Measurements from ENCODE around the gene MORN1.

The MORN1 gene

GRCh38 chr1:2384941-2385481 is 6.3 kb downstream of the MORN1 start:
- DNase-seq = no peak

GRCh38 chr1:2384130-2384860 is 7.1 kb downstream of the MORN1 start:
- DNase-seq = no peak

- no peak for DNase-seq
These were observed 7.8 kb downstream of the MORN1 start for GRCh38 chr1:2383576-2383975.

- no peak for DNase-seq
These were observed 8.6 kb downstream of the MORN1 start for GRCh38 chr1:2382621-2383361.

GRCh38 chr1:2381741-2382620 is 9.4 kb downstream of the MORN1 start:
- DNase-seq = peak; percentile 22

GRCh38 chr1:2380816-2381591 is 10.3 kb downstream of the MORN1 start:
- no peak for DNase-seq

GRCh38 chr1:2379733-2380404 is 11.5 kb downstream of the MORN1 start:
- no peak for DNase-seq

GRCh38 chr1:2378956-2379732 is 12.2 kb downstream of the MORN1 start:
- DNase-seq = no peak

GRCh38 chr1:2378441-2378851 is 12.9 kb downstream of the MORN1 start:
- peak; percentile 9 for DNase-seq

GRCh38 chr1:2377751-2378440 is 13.5 kb downstream of the MORN1 start:
- DNase-seq = no peak

- no peak for DNase-seq
These were observed 14.3 kb downstream of the MORN1 start for GRCh38 chr1:2376931-2377672.

GRCh38 chr1:2376261-2376741 is 15.1 kb downstream of the MORN1 start:
- no peak for DNase-seq

GRCh38 chr1:2375923-2376260 is 15.5 kb downstream of the MORN1 start:
- no peak for DNase-seq

- no peak for DNase-seq
These were observed 16.0 kb downstream of the MORN1 start for GRCh38 chr1:2375246-2375922.

- peak; percentile 35 for DNase-seq
These were observed 16.9 kb downstream of the MORN1 start for GRCh38 chr1:2374252-2375155.

GRCh38 chr1:2373551-2374251 is 17.7 kb downstream of the MORN1 start:
- DNase-seq = no peak

Measured in NCI-H526 treated with DMSO at 0.1 percent for 48 hours (cell line).